GM12875 (cell line): ENCODE measurements around the gene IL17B.

Experiments
- H3K4me3 ChIP-seq: one replicate; pipeline ENCODE4 v1.5.1; 2011; ENCODE audit warnings: low read depth, low read length, control low read depth
- CTCF ChIP-seq: IDR thresholded peaks from 2 replicates; pipeline ENCODE4 v1.5.1; 2011; ENCODE audit warnings: low read depth, mild to moderate bottlenecking, control low read depth, inconsistent platforms, low read length, moderate library complexity, borderline replicate concordance; ENCODE audit not compliant: insufficient read depth

Gene IL17B

GRCh38 chr5:149413477-149414210 is 34.6 kb upstream of the IL17B start:
- TF ChIP-seq CTCF = no peak
- H3K4me3 ChIP-seq = no peak overlapping the region

DNA sequence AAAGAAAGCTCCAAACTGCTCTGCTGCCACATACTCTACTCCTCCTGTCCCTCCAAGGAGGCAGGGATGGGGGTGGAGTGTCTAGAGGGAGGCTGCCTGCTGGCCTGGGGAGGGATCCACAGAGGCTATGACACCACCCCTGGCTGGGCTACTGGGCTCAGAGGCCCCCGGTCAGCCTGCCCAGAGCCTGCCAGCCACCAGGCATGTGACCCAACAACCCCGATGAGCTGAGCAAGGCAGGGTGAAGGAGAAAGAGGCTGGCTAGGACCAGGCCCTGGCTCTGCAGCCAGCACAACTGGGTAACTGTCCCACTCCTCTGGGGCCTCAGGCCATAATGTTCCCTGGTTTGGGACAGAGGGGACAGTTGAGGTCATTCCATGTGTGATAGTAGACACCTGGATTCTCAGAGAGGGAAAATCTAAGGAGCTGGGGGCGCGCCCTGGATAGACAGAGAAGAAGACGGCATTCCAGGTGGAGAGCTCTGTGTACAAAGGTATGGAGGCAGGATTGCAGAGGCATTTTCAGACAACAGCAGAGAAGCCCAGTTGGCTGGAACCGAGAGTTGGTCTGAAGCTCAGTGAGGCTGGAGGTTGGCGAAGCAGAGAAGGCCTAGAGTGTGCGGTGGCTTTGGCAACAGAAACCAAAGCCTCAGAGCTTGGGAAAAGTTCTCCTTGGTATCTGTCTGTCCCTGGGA is 33.8 kb upstream of the IL17B start:
- no peak for TF ChIP-seq CTCF
- no peak overlapping the region for H3K4me3 ChIP-seq

GRCh38 chr5:149411738-149412519 is 32.8 kb upstream of the IL17B start:
- no peak for TF ChIP-seq CTCF
- H3K4me3 ChIP-seq = no peak overlapping the region

DNA sequence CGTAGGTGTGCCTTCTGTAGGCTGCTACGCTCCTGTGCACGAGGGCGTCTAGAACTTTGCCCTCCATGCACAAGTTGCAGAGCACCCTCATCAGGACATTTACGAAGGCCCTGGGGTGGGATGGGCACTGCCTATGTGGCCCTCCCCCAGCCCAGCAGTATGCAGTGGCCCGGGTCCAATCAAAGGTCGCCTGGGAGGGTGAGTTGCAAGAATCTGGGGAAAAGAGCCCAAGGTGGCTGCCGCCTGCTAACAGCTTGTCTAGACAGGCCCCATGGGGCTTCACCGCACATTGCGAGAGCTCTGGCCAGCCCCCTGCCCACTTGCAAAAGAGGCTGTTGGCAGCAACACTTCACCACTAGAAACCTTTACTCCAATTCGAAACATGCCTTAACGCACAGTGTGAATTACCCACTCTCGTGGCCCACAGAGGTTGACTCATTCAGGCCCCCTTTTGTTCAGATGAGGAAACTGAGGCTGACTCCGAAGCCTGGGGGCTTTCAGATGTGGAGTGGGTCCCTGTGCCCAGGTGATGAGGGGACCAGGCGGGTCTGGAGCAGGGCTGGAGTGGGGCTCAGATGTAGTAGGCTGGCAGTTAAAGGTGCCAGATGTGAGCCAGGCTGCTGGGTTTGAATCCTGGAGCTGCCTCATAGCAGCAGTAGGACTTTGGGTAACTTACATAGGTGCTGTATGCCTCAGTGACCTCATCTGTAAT is 31.8 kb upstream of the IL17B start:
- TF ChIP-seq CTCF = no peak

DNA sequence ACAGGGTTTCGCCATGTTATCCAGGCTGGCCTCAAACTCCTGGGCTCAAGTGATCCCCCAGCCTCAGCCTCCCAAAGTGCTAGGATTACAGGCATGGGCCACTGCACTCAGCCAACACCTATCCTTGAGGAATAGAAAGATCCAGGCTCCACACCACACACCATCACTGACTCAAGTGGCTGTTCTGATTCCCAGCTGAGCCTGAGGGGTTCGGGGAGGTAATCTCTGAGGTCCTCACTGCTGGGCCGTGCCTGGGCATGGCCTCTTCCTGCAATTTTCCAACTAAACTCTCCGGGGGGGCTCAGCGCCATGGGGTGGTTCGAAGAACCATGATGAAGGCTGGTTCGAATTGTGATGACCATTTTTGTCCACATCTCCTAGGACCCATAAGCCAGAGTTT is 31.0 kb upstream of the IL17B start:
- TF ChIP-seq CTCF = no peak
- no peak overlapping the region for H3K4me3 ChIP-seq

More for the DNA sequence above, 31.8 kb upstream of the IL17B start:
- H3K4me3 ChIP-seq = no peak overlapping the region

GRCh38 chr5:149409268-149409948 is 30.3 kb upstream of the IL17B start:
- H3K4me3 ChIP-seq = no peak overlapping the region
- TF ChIP-seq CTCF = no peak
